ENCODE data around the gene PLXND1. TPM values are rescaled to one million over a fixed set of nuclear protein-coding genes. Genes with fewer than 3 reads are reported as not detected.

Gene PLXND1
- total RNA-seq, 1 experiment from 2014 or later = 47.3 TPM

GRCh38 chr3:129617381-129618185 is 11.1 kb upstream of the PLXND1 start:
- H3K4me3 ChIP-seq (replicated peaks in 1 of 2; ENCODE audit: low read depth in 1 of 2, low read length in 2 of 2) = no peak overlapping the region
- CTCF ChIA-PET = no interaction called here
- no peak for DNase-seq (ENCODE audit: low read depth, low spot score)
- POLR2A ChIA-PET = no interaction called here
- no peaks in the 10 kb centered on the region for H3K9me2 ChIP-seq (ENCODE audit: insufficient read depth)
- no peak overlapping the region for H2AFZ ChIP-seq (ENCODE audit: low read depth, low read length, poor library complexity, severe bottlenecking)
- TF ChIP-seq EZH2phosphoT487 (IDR thresholded peaks at IDR 0.05; ENCODE audit: borderline replicate concordance) (no peak), TCF7L2 (IDR thresholded peaks at IDR 0.05; ENCODE audit: borderline replicate concordance, extremely low read depth, insufficient read depth, insufficient read length) (no peak)
- RAD21 ChIA-PET (ENCODE audit: low non-redundant PET in 1 of 2, low total read pairs in 2 of 2, uncharacterized antibody in 2 of 2, unreplicated experiment in 2 of 2) = no interaction called here
- H4K20me1 ChIP-seq (ENCODE audit: insufficient read depth) = no peaks in the 10 kb centered on the region
- H3K9me3 ChIP-seq (ENCODE audit: control insufficient read depth in 1 of 2, insufficient read depth in 1 of 2, low read depth in 1 of 2, low read length in 2 of 2) = no peaks in the 10 kb centered on the region
- peaks cover 3 to 16% of the 10 kb centered on the region in 2 experiments; a peak in 2 of 4 replicates for H3K4me1 ChIP-seq (ENCODE audit: control insufficient read depth in 1 of 2, insufficient read depth in 2 of 2, low read length in 2 of 2)
- intact Hi-C loops (cut with micrococcal nuclease) = no loop called here
- no peak overlapping the region for H3K9ac ChIP-seq (ENCODE audit: low read length)
- H3K4me2 ChIP-seq (ENCODE audit: low read length) = no peak overlapping the region
- no peaks in the 10 kb centered on the region for H3K36me3 ChIP-seq (ENCODE audit: control insufficient read depth in 1 of 2, insufficient read depth in 2 of 2, low read length in 2 of 2)
- H3K27me3 ChIP-seq (ENCODE audit: insufficient read depth, low read length) = no peaks in the 10 kb centered on the region
- H3K79me2 ChIP-seq (ENCODE audit: insufficient read depth, low read length) = no peaks in the 10 kb centered on the region
- ATAC-seq = no peak
- no peak overlapping the region for H3K27ac ChIP-seq (ENCODE audit: low read depth, low read length)
- no TSS peak for BruUV-seq (replicated peaks)

- Histone ChIP-seq H3K4me3 (replicated peaks in 1 of 2; ENCODE audit: low read depth in 1 of 2, low read length in 2 of 2) (no peak overlapping the region), H3K4me2 (ENCODE audit: low read length) (no peak overlapping the region), H3K9me2 (ENCODE audit: insufficient read depth) (no peaks in the 10 kb centered on the region), H3K27me3 (ENCODE audit: insufficient read depth, low read length) (no peaks in the 10 kb centered on the region), H3K9ac (ENCODE audit: low read length) (no peak overlapping the region), H3K36me3 (ENCODE audit: control insufficient read depth in 1 of 2, insufficient read depth in 2 of 2, low read length in 2 of 2) (no peaks in the 10 kb centered on the region), H3K27ac (ENCODE audit: low read depth, low read length) (no peak overlapping the region), H3K79me2 (ENCODE audit: insufficient read depth, low read length) (no peaks in the 10 kb centered on the region), H3K9me3 (ENCODE audit: control insufficient read depth in 1 of 2, insufficient read depth in 1 of 2, low read depth in 1 of 2, low read length in 2 of 2) (no peaks in the 10 kb centered on the region), H2AFZ (ENCODE audit: low read depth, low read length, poor library complexity, severe bottlenecking) (no peak overlapping the region), H3K4me1 (ENCODE audit: control insufficient read depth in 1 of 2, insufficient read depth in 2 of 2, low read length in 2 of 2) (peaks cover 3 to 25% of the 10 kb centered on the region in 2 experiments; a peak in 2 of 4 replicates), H4K20me1 (ENCODE audit: insufficient read depth) (no peaks in the 10 kb centered on the region)
- ATAC-seq (no peak), DNase-seq (ENCODE audit: low read depth, low spot score) (no peak)
- intact Hi-C loops (cut with micrococcal nuclease) = no loop called here
- TF ChIP-seq ZBTB33 (IDR thresholded peaks at IDR 0.05; ENCODE audit: extremely low read depth, insufficient replicate concordance, low read length) (no peak), ATF3 (IDR thresholded peaks at IDR 0.05) (no peak), EZH2 (IDR thresholded peaks at IDR 0.05) (no peak)
- ChIA-PET POLR2A (interaction anchor here (0.6 kb wide), 1 partner anchor 9 kb away, joined by 3 read pairs; no protein-coding TSS in a partner anchor), RAD21 (ENCODE audit: low non-redundant PET in 1 of 2, low total read pairs in 2 of 2, uncharacterized antibody in 2 of 2, unreplicated experiment in 2 of 2) (no interaction called here), CTCF (no interaction called here)
- no TSS peak for BruUV-seq (replicated peaks)
These were observed 10.2 kb upstream of the PLXND1 start for GRCh38 chr3:129616713-129617112.

Data from HCT116 (cell line).